Measurements from ENCODE around the gene BOC. TPM values are rescaled to one million over a fixed set of nuclear protein-coding genes. Genes with fewer than 3 reads are reported as not detected.

The BOC gene
- total and polyA plus RNA-seq, 2 donors (not counting 3 experiments of a cell fraction or from before 2014, with no cell fraction given) = 0.07 TPM; not detected in 1

GRCh38 chr3:113220721-113221120 lies 9.4 kb downstream of the BOC start:
- H3K9ac ChIP-seq (replicated peaks; ENCODE audit: extremely low read depth, insufficient read depth, low read length) = no peak overlapping the region
- H3K4me1 ChIP-seq (ENCODE audit: control insufficient read depth, extremely low read depth, insufficient read depth, low read length) = no peaks in the 10 kb centered on the region
- dilution Hi-C loops (cut with MboI; ENCODE audit: extremely low pct_ligation_motif_present, low sequenced_read_pairs) (no loop called here), intact Hi-C loops (cut with micrococcal nuclease) (no loop called here)
- H2AFZ ChIP-seq (ENCODE audit: low read depth, low read length) = no peak overlapping the region
- H3K27ac ChIP-seq (ENCODE audit: insufficient read depth, low read depth, low read length) = no peak overlapping the region
- H3K4me2 ChIP-seq (ENCODE audit: insufficient read depth, low read length) = no peak overlapping the region
- no peaks in the 10 kb centered on the region for H4K20me1 ChIP-seq (replicated peaks; ENCODE audit: control insufficient read depth, extremely low read depth, insufficient read depth, low read length)
- CTCF ChIA-PET = no interaction called here
- H3K9me1 ChIP-seq (replicated peaks; ENCODE audit: control insufficient read depth, extremely low read depth, insufficient read depth, low read length) = no peaks in the 10 kb centered on the region
- TF ChIP-seq EZH2 (IDR thresholded peaks at IDR 0.05; ENCODE audit: borderline replicate concordance, low read depth, low read length, severe bottlenecking) = no peak
- no peak for TF ChIP-seq POLR2A (IDR thresholded peaks at IDR 0.05; ENCODE audit: low read depth, low read length)
- TF ChIP-seq JUN (IDR thresholded peaks at IDR 0.05; ENCODE audit: borderline replicate concordance, insufficient read depth, insufficient read length, low read depth) = no peak
- no peak for TF ChIP-seq MAX (IDR thresholded peaks at IDR 0.05; ENCODE audit: insufficient read depth, insufficient read length)
- TF ChIP-seq GATA2 (IDR thresholded peaks at IDR 0.05; ENCODE audit: insufficient read depth, insufficient read length, low read depth, low read length) = no peak
- no peak for TF ChIP-seq CTCF (IDR thresholded peaks at IDR 0.05; ENCODE audit: extremely low read depth in 1 of 2, insufficient read depth in 1 of 2, low read depth in 1 of 2, low read length in 2 of 2)
- TF ChIP-seq POLR2AphosphoS5 (IDR thresholded peaks at IDR 0.05; ENCODE audit: insufficient read depth, low read depth, low read length) = no peak
- no peak for TF ChIP-seq MYC (IDR thresholded peaks at IDR 0.05; ENCODE audit: low read depth, low read length)
- TF ChIP-seq FOS (IDR thresholded peaks at IDR 0.05; ENCODE audit: borderline replicate concordance, insufficient read depth, low read length) = no peak
- DNase-seq (ENCODE audit: low read depth, low spot score) (no peak), FAIRE-seq (no peak)
- no peak overlapping the region for H3K4me3 ChIP-seq (replicated peaks in 1 of 3; ENCODE audit: insufficient read depth in 1 of 3, low read depth in 1 of 3, low read length in 3 of 3)
- peaks cover 6 to 11% of the 10 kb centered on the region in 2 experiments for H3K27me3 ChIP-seq (ENCODE audit: control insufficient read depth in 2 of 2, insufficient read depth in 2 of 2, low read length in 2 of 2)
- no peaks in the 10 kb centered on the region for H3K79me2 ChIP-seq (ENCODE audit: control insufficient read depth, insufficient read depth, low read length)
- no peaks in the 10 kb centered on the region for H3K36me3 ChIP-seq (ENCODE audit: control insufficient read depth in 2 of 2, extremely low read depth in 1 of 2, insufficient read depth in 2 of 2, low read length in 2 of 2)
- BruUV-seq (replicated peaks) = no TSS peak
- H3K9me3 ChIP-seq (replicated peaks; ENCODE audit: control insufficient read depth, insufficient read depth, low read length) = no peaks in the 10 kb centered on the region
- POLR2A ChIA-PET = no interaction called here

Data from endothelial cell of umbilical vein (primary cell).